ENCODE measurements around the gene SIDT1.

DNA sequence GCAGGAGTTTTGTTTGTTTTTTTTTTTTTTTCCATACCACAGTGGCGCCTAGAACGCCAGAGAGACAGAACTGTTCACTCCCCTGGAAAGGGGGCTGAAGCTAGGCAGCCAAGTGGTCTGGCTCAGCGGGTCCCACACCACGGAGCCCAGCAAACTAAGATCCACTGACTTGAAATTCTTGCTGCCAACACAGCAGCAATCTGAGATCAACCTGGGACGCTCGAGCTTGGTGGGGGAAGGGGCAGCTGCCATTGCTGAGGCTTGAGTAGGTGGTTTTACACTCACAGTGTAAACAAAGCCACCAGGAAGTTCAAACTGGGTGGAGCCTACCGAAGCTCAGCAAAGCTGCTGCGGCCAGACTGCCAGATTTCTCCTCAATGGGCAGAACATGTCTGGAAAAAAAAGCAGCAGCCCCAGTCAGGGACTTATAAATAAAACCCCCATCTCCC is 47.2 kb upstream of the SIDT1 start:
- TF ChIP-seq CTCF (IDR thresholded peaks at IDR 0.05; ENCODE audit: low read depth, low read length) (no peak), EZH2phosphoT487 (IDR thresholded peaks at IDR 0.05; ENCODE audit: low read depth) (no peak)
